ENCODE data around the gene SYN1. TPM values are rescaled to one million over a fixed set of nuclear protein-coding genes. Genes with fewer than 3 reads are reported as not detected.
"Not testable (repeated sequence)": the region's sequence is repeated elsewhere in the genome, so short reads cannot be mapped to it uniquely, and the experiment has no call there.

The SYN1 gene
- total and polyA plus RNA-seq, 12 donors = 0.12 to 16.5 (median 3.8) TPM; not detected in 1

DNA sequence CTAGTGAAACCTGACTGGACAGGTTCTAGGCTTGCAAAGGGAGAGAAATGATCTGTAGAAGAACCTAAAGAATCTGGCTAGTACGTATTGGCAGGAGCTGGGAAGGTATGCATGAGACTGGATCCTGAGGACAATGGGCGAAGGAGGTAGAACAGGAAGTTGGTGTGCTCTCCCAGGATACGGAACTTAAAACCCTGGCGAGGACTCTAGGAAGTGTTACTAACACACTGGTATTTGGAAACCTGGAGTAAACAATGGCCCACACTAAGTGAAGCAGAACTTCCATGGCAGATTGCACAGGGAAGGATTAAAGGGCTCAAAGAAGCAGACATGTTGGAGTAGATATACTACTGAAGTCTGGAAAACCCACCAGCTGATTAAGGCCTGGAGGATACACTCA, 9.1 kb downstream of the SYN1 start:
- no peak for DNase-seq
- intact Hi-C loops (cut with DNase I) = no loop called here
- TF ChIP-seq POLR2A (IDR thresholded peaks at IDR 0.05) = no peak
- TF ChIP-seq, protein P1, sequence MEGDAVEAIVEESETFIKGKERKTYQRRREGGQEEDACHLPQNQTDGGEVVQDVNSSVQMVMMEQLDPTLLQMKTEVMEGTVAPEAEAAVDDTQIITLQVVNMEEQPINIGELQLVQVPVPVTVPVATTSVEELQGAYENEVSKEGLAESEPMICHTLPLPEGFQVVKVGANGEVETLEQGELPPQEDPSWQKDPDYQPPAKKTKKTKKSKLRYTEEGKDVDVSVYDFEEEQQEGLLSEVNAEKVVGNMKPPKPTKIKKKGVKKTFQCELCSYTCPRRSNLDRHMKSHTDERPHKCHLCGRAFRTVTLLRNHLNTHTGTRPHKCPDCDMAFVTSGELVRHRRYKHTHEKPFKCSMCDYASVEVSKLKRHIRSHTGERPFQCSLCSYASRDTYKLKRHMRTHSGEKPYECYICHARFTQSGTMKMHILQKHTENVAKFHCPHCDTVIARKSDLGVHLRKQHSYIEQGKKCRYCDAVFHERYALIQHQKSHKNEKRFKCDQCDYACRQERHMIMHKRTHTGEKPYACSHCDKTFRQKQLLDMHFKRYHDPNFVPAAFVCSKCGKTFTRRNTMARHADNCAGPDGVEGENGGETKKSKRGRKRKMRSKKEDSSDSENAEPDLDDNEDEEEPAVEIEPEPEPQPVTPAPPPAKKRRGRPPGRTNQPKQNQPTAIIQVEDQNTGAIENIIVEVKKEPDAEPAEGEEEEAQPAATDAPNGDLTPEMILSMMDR (IDR thresholded peaks at IDR 0.05) = no peak
- H3K4me1 ChIP-seq (replicated peaks in 1 of 2) = no peaks in the 10 kb centered on the region
- H3K9me3 ChIP-seq (replicated peaks in 1 of 3) = no peaks in the 10 kb centered on the region
- H3K27me3 ChIP-seq = no peaks in the 10 kb centered on the region
- no peaks in the 10 kb centered on the region for H3K36me3 ChIP-seq (replicated peaks in 1 of 2)
- no peak overlapping the region for H3K27ac ChIP-seq
- no peak overlapping the region for H3K4me3 ChIP-seq
- 78 to 81% (median 79%) methylated on average over 4 of the region's 4 CpGs for WGBS, 4 donors

DNA sequence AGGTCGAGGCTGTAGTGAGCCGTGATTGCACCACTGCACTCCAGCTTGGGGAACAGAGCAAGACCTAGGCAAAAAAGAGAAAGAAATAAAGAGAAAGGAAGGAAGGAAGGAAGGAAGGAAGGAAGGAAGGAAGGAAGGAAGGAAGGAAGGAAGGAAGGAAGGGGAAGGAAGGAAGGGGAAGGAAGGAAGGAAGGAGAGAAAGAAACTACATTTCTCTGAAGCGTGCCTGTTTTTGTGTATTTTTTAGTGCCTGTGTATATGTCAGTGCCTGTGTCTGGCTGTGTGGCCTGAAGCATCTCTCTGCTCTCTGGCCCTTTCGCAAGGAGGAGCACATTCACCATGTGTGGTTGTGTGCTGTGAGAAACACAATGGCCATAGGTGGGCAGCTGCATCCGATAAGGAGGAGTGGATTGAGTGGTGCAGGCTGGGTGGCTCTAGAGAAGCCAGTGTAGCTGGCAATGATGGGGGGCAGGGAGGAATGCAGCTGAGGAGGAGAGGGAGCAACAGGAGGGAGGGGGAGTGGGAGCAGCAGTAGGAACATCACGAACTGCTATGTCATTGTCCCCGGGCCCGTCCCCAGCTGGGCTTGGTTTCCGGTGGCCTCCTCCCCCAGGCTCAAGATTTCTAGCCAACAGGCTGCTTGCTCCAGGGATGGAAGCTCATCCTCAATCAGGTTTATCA, 11.4 kb downstream of the SYN1 start:
- Histone ChIP-seq H3K27ac (no peak overlapping the region), H3K36me3 (replicated peaks in 1 of 2) (no peaks in the 10 kb centered on the region), H3K4me3 (no peak overlapping the region), H3K4me1 (replicated peaks in 1 of 2) (no peaks in the 10 kb centered on the region), H3K9me3 (replicated peaks in 1 of 3) (no peaks in the 10 kb centered on the region), H3K27me3 (peaks cover 6% of the 10 kb centered on the region)
- WGBS, 4 donors = 70 to 73% (median 71%) methylated on average over 8 to 9 of the region's 9 CpGs
- DNase-seq = peak in 2 of 7 donors; percentile 11 to 53
- TF ChIP-seq, protein P1 (IDR thresholded peaks at IDR 0.05) = no peak
- TF ChIP-seq POLR2A (IDR thresholded peaks at IDR 0.05) = no peak
- intact Hi-C loops (cut with DNase I) = no loop called here

DNA sequence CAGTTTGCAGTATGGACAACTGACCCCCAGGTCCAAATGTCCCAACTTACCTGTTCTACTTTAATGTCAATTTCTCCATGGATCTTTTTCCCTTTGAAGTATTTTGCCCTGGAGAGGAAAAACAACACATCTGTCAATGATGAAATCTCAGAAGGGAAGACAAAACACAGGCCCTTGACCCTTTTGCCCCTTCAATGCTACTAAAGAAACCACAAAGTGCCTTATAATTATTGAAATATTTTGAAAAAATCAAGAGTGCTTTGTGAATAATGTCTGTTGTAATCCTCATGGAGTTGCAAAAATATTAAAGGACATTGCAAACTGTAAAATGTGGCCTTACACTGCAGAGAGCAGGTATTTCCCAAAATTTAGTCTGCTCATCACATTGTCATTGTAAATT, 12.6 kb downstream of the SYN1 start:
- H3K27ac ChIP-seq = no peak overlapping the region
- H3K36me3 ChIP-seq (replicated peaks in 1 of 2) = no peaks in the 10 kb centered on the region
- no peaks in the 10 kb centered on the region for H3K4me1 ChIP-seq (replicated peaks in 1 of 2)
- TF ChIP-seq POLR2A (IDR thresholded peaks at IDR 0.05) = no peak
- TF ChIP-seq, protein P1 (IDR thresholded peaks at IDR 0.05) = no peak
- no peak overlapping the region for H3K4me3 ChIP-seq
- intact Hi-C loops (cut with DNase I) = no loop called here
- peaks cover 6% of the 10 kb centered on the region for H3K27me3 ChIP-seq
- peak in 1 of 7 donors; percentile 0 for DNase-seq
- H3K9me3 ChIP-seq (replicated peaks in 1 of 3) = no peaks in the 10 kb centered on the region

DNA sequence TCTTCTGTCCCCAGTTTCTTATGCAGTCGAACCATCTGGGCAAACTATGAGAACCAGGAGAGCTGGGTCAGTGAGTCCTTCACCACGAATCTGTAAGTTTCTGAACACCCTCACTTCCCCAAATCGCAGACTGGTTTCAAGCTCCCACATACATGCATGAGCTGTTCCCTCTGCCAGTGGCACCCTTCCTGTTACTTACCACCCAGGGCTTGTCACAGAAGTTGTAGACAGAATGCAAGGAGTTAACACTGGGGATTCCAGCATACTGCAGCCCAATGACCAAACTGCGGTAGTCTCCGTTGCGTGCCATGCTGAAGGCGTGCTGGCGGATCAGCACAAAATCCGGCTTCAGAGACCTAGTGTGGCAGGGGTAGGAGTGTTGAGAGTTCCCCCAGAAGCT, 14.6 kb downstream of the SYN1 start:
- peaks cover 6% of the 10 kb centered on the region for H3K27me3 ChIP-seq
- H3K36me3 ChIP-seq (replicated peaks in 1 of 2) = no peaks in the 10 kb centered on the region
- no peaks in the 10 kb centered on the region for H3K9me3 ChIP-seq (replicated peaks in 1 of 3)
- intact Hi-C loops (cut with DNase I) = no loop called here
- 57 to 68% (median 61%) methylated on average over 3 to 9 of the region's 9 CpGs for WGBS, 4 donors
- TF ChIP-seq, protein P1 (IDR thresholded peaks at IDR 0.05) = no peak
- no peak for TF ChIP-seq POLR2A (IDR thresholded peaks at IDR 0.05)
- DNase-seq = peak in 1 of 7 donors; percentile 6
- no peak overlapping the region for H3K4me3 ChIP-seq
- no peaks in the 10 kb centered on the region for H3K4me1 ChIP-seq (replicated peaks in 1 of 2)
- H3K27ac ChIP-seq = no peak overlapping the region

DNA sequence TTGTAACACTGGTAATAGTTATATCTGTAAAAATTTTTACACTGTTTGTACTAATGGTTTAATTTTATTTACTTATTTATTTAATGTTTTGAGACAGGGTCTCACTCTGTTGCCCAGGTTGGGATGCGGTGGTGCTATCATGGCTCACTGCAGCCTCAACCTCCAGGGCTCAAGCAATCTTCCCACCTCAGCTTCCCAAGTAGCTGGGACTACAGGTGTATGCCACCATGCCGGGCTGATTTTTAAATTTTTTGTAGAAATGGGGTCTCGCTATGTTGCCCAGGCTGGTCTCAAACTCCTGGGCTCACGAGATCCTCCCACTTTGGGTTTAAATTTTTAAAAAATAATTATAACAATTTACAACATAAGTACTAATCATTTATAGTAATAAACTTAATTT, 16.5 kb downstream of the SYN1 start:
- H3K4me1 ChIP-seq (replicated peaks in 1 of 2); H3K4me3 ChIP-seq; intact Hi-C loops (cut with DNase I); H3K36me3 ChIP-seq (replicated peaks in 1 of 2); H3K27ac ChIP-seq; H3K27me3 ChIP-seq; H3K9me3 ChIP-seq (replicated peaks in 1 of 3); DNase-seq: not testable (repeated sequence)
- WGBS, 4 donors = 85 to 94% (median 91%) methylated on average over 4 of the region's 4 CpGs
